Middle frontal gyrus (tissue), 1 donor: ENCODE data around the gene KCNN4.
A peak's percentile ranks its signal among the peaks of the same experiment; 100 is the strongest.
"Not testable (repeated sequence)": the region's sequence is repeated elsewhere in the genome, so short reads cannot be mapped to it uniquely, and the experiment has no call there.

Experiments
- DNase-seq: peaks from one replicate; pipeline ENCODE4 v3.0.0-alpha.2; 2015; ENCODE audit warnings: low spot score; ENCODE audit errors: extremely low spot score

The KCNN4 gene

GRCh38 chr19:43775299-43775890, 5.4 kb downstream of the KCNN4 start:
- DNase-seq: no peak

- DNase-seq: not testable (repeated sequence)
These were observed 5.9 kb downstream of the KCNN4 start for GRCh38 chr19:43774940-43775258.

- no peak for DNase-seq
These were observed 6.5 kb downstream of the KCNN4 start for GRCh38 chr19:43774103-43774939.

- no peak for DNase-seq
These were observed 7.1 kb downstream of the KCNN4 start for GRCh38 chr19:43773725-43774102.

GRCh38 chr19:43769256-43769655, 11.5 kb downstream of the KCNN4 start:
- DNase-seq: no peak

GRCh38 chr19:43768273-43769050, 12.3 kb downstream of the KCNN4 start:
- DNase-seq: no peak

- no peak for DNase-seq
These were observed 13.0 kb downstream of the KCNN4 start for GRCh38 chr19:43767818-43768217.

GRCh38 chr19:43767316-43767715, 13.5 kb downstream of the KCNN4 start:
- DNase-seq: no peak

- no peak for DNase-seq
These were observed 14.1 kb downstream of the KCNN4 start for GRCh38 chr19:43766755-43767043.

- DNase-seq: no peak
These were observed 15.5 kb downstream of the KCNN4 start for GRCh38 chr19:43765109-43765876.

GRCh38 chr19:43764684-43765083, 16.1 kb downstream of the KCNN4 start:
- not testable (repeated sequence) for DNase-seq

GRCh38 chr19:43763473-43763939, 17.3 kb downstream of the KCNN4 start:
- DNase-seq: no peak

GRCh38 chr19:43762814-43763213, 18.0 kb downstream of the KCNN4 start:
- DNase-seq: no peak

GRCh38 chr19:43760941-43761340, 19.8 kb downstream of the KCNN4 start:
- no peak for DNase-seq

GRCh38 chr19:43759515-43759914, 21.3 kb downstream of the KCNN4 start:
- DNase-seq: no peak

GRCh38 chr19:43755256-43755801, 25.4 kb downstream of the KCNN4 start:
- peak; percentile 58 for DNase-seq

- peak; percentile 98 for DNase-seq
These were observed 26.1 kb downstream of the KCNN4 start, which contains the start of gene SMG9 for GRCh38 chr19:43754503-43755255. Gene SMG9 (minus strand): TSS chr19:43754962. CDS start chr19:43750741, 4,221 bp downstream.

GRCh38 chr19:43754253-43754502, 26.6 kb downstream of the KCNN4 start:
- DNase-seq: no peak

GRCh38 chr19:43752287-43752875, 28.4 kb downstream of the KCNN4 start:
- DNase-seq: no peak

- DNase-seq: no peak
These were observed 29.1 kb downstream of the KCNN4 start for GRCh38 chr19:43751466-43752220.
